ENCODE results near the gene SLC25A1. TPM values are rescaled to one million over a fixed set of nuclear protein-coding genes. Genes with fewer than 3 reads are reported as not detected.

The SLC25A1 gene
- total and polyA plus RNA-seq, 2 experiments from 2014 or later: 141 to 242 TPM

DNA sequence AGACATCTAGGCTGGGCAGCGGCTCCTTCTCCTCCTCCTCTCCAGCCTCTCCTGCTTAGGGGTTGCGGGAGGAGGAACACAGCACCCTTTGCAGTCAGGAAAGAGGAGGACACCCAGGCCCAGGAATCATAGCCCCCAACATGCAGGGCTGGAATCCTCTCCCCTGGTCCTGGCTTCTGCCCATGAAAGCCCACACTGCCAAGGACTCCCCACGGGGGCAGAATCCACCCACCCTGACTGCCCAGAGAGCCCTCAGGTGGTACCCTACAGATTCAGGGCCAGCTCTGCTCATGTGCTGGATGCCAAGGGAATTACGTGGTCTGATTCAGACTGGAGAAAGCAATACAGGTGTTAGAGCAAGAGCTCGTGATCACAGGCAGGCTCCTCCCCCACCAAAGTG is 38.6 kb downstream of the SLC25A1 start:
- Mint-ChIP-seq H3K4me3 (no peak overlapping the region), H3K9me3 (no peaks in the 10 kb centered on the region)
- H3K36me3 ChIP-seq (ENCODE audit: insufficient read depth): peaks cover 6% of the 10 kb centered on the region

More for the DNA sequence above, 38.6 kb downstream of the SLC25A1 start:
- H3K27me3 Mint-ChIP-seq (ENCODE audit: insufficient read depth, low read depth, poor library complexity): peaks cover 13% of the 10 kb centered on the region
- Histone ChIP-seq H4K20me1 (replicated peaks; ENCODE audit: insufficient read depth) (no peaks in the 10 kb centered on the region), H3K27ac (ENCODE audit: low read depth) (no peak overlapping the region), H3K27me3 (ENCODE audit: insufficient read depth) (0 out of 2 replicates have a peak, but pooled peaks cover 1% of the 10 kb centered on the region), H3K4me2 (no peak overlapping the region), H3K4me3 (no peak overlapping the region), H3K79me2 (replicated peaks; ENCODE audit: insufficient read depth) (peaks cover 12% of the 10 kb centered on the region), H3K9me2 (ENCODE audit: insufficient read depth) (no peaks in the 10 kb centered on the region), H2AFZ (no peak overlapping the region), H3F3A (replicated peaks; ENCODE audit: low read depth) (no peaks in the 10 kb centered on the region), H3K4me1 (ENCODE audit: insufficient read depth) (peaks cover 4% of the 10 kb centered on the region; the same call in 1 of the 2 replicates)
- TF ChIP-seq STAT1 (IDR thresholded peaks at IDR 0.05; ENCODE audit: unreplicated experiment) (no peak), POLR2AphosphoS5 (IDR thresholded peaks at IDR 0.05; ENCODE audit: low read depth) (no peak), EZH2 (IDR thresholded peaks at IDR 0.05; ENCODE audit: low read depth, unreplicated experiment) (no peak), NANOG (IDR thresholded peaks at IDR 0.05; ENCODE audit: borderline replicate concordance) (no peak), ZNF331 (CRISPR knock-in tag; IDR thresholded peaks at IDR 0.05; ENCODE audit: low read depth) (no peak), EZH2phosphoT487 (IDR thresholded peaks at IDR 0.05; ENCODE audit: unreplicated experiment) (no peak), ZNF114 (CRISPR knock-in tag; IDR thresholded peaks at IDR 0.05) (no peak), JUNB (IDR thresholded peaks at IDR 0.05; ENCODE audit: unreplicated experiment) (no peak), CREB1 (CRISPR knock-in tag; IDR thresholded peaks at IDR 0.05; ENCODE audit: low read depth) (no peak)
- TF ChIP-seq, protein P1, sequence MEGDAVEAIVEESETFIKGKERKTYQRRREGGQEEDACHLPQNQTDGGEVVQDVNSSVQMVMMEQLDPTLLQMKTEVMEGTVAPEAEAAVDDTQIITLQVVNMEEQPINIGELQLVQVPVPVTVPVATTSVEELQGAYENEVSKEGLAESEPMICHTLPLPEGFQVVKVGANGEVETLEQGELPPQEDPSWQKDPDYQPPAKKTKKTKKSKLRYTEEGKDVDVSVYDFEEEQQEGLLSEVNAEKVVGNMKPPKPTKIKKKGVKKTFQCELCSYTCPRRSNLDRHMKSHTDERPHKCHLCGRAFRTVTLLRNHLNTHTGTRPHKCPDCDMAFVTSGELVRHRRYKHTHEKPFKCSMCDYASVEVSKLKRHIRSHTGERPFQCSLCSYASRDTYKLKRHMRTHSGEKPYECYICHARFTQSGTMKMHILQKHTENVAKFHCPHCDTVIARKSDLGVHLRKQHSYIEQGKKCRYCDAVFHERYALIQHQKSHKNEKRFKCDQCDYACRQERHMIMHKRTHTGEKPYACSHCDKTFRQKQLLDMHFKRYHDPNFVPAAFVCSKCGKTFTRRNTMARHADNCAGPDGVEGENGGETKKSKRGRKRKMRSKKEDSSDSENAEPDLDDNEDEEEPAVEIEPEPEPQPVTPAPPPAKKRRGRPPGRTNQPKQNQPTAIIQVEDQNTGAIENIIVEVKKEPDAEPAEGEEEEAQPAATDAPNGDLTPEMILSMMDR (conservative IDR thresholded peaks at IDR 0.05; ENCODE audit: low read depth in 2 of 2): no peak
- TF ChIP-seq, protein P2, sequence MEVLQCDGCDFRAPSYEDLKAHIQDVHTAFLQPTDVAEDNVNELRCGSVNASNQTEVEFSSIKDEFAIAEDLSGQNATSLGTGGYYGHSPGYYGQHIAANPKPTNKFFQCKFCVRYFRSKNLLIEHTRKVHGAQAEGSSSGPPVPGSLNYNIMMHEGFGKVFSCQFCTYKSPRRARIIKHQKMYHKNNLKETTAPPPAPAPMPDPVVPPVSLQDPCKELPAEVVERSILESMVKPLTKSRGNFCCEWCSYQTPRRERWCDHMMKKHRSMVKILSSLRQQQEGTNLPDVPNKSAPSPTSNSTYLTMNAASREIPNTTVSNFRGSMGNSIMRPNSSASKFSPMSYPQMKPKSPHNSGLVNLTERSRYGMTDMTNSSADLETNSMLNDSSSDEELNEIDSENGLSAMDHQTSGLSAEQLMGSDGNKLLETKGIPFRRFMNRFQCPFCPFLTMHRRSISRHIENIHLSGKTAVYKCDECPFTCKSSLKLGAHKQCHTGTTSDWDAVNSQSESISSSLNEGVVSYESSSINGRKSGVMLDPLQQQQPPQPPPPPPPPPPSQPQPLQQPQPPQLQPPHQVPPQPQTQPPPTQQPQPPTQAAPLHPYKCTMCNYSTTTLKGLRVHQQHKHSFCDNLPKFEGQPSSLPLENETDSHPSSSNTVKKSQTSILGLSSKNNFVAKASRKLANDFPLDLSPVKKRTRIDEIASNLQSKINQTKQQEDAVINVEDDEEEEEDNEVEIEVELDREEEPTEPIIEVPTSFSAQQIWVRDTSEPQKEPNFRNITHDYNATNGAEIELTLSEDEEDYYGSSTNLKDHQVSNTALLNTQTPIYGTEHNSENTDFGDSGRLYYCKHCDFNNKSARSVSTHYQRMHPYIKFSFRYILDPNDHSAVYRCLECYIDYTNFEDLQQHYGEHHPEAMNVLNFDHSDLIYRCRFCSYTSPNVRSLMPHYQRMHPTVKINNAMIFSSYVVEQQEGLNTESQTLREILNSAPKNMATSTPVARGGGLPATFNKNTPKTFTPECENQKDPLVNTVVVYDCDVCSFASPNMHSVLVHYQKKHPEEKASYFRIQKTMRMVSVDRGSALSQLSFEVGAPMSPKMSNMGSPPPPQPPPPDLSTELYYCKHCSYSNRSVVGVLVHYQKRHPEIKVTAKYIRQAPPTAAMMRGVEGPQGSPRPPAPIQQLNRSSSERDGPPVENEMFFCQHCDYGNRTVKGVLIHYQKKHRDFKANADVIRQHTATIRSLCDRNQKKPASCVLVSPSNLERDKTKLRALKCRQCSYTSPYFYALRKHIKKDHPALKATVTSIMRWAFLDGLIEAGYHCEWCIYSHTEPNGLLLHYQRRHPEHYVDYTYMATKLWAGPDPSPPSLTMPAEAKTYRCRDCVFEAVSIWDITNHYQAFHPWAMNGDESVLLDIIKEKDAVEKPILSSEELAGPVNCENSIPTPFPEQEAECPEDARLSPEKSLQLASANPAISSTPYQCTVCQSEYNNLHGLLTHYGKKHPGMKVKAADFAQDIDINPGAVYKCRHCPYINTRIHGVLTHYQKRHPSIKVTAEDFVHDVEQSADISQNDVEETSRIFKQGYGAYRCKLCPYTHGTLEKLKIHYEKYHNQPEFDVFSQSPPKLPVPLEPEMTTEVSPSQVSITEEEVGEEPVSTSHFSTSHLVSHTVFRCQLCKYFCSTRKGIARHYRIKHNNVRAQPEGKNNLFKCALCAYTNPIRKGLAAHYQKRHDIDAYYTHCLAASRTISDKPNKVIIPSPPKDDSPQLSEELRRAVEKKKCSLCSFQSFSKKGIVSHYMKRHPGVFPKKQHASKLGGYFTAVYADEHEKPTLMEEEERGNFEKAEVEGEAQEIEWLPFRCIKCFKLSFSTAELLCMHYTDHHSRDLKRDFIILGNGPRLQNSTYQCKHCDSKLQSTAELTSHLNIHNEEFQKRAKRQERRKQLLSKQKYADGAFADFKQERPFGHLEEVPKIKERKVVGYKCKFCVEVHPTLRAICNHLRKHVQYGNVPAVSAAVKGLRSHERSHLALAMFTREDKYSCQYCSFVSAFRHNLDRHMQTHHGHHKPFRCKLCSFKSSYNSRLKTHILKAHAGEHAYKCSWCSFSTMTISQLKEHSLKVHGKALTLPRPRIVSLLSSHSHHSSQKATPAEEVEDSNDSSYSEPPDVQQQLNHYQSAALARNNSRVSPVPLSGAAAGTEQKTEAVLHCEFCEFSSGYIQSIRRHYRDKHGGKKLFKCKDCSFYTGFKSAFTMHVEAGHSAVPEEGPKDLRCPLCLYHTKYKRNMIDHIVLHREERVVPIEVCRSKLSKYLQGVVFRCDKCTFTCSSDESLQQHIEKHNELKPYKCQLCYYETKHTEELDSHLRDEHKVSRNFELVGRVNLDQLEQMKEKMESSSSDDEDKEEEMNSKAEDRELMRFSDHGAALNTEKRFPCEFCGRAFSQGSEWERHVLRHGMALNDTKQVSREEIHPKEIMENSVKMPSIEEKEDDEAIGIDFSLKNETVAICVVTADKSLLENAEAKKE (CRISPR knock-in tag; IDR thresholded peaks at IDR 0.05): no peak
- TF ChIP-seq, protein P3, sequence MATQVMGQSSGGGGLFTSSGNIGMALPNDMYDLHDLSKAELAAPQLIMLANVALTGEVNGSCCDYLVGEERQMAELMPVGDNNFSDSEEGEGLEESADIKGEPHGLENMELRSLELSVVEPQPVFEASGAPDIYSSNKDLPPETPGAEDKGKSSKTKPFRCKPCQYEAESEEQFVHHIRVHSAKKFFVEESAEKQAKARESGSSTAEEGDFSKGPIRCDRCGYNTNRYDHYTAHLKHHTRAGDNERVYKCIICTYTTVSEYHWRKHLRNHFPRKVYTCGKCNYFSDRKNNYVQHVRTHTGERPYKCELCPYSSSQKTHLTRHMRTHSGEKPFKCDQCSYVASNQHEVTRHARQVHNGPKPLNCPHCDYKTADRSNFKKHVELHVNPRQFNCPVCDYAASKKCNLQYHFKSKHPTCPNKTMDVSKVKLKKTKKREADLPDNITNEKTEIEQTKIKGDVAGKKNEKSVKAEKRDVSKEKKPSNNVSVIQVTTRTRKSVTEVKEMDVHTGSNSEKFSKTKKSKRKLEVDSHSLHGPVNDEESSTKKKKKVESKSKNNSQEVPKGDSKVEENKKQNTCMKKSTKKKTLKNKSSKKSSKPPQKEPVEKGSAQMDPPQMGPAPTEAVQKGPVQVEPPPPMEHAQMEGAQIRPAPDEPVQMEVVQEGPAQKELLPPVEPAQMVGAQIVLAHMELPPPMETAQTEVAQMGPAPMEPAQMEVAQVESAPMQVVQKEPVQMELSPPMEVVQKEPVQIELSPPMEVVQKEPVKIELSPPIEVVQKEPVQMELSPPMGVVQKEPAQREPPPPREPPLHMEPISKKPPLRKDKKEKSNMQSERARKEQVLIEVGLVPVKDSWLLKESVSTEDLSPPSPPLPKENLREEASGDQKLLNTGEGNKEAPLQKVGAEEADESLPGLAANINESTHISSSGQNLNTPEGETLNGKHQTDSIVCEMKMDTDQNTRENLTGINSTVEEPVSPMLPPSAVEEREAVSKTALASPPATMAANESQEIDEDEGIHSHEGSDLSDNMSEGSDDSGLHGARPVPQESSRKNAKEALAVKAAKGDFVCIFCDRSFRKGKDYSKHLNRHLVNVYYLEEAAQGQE (IDR thresholded peaks at IDR 0.05; ENCODE audit: unreplicated experiment): no peak
- TF ChIP-seq, protein P4, sequence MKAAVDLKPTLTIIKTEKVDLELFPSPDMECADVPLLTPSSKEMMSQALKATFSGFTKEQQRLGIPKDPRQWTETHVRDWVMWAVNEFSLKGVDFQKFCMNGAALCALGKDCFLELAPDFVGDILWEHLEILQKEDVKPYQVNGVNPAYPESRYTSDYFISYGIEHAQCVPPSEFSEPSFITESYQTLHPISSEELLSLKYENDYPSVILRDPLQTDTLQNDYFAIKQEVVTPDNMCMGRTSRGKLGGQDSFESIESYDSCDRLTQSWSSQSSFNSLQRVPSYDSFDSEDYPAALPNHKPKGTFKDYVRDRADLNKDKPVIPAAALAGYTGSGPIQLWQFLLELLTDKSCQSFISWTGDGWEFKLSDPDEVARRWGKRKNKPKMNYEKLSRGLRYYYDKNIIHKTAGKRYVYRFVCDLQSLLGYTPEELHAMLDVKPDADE (IDR thresholded peaks at IDR 0.05): no peak
- peaks cover 50% of the 10 kb centered on the region for H3K36me3 Mint-ChIP-seq (ENCODE audit: low read depth)
- peaks cover 5% of the 10 kb centered on the region for H3K4me1 Mint-ChIP-seq
- DNase-seq (ENCODE audit: low spot score): no peak
- H3K27ac Mint-ChIP-seq: no peak overlapping the region
- ATAC-seq: no peak

Measured in GM23338 (cell line).